ENCODE results near the gene TMEM253.

- TF ChIP-seq CTCF (conservative IDR thresholded peaks at IDR 0.05; ENCODE audit: low read depth, low read length) (no peak), EZH2 (IDR thresholded peaks at IDR 0.05; ENCODE audit: low read length, unreplicated experiment) (no peak), EZH2phosphoT487 (IDR thresholded peaks at IDR 0.05; ENCODE audit: borderline replicate concordance, low read length) (no peak)
Measured at GRCh38 chr14:21074398-21075272, 26.2 kb upstream of the TMEM253 start.

Data from PC-3 (cell line).